GM23248 (cell line): Measurements from ENCODE around the gene RAD51B. TPM values are rescaled to one million over a fixed set of nuclear protein-coding genes. Genes with fewer than 3 reads are reported as not detected.

Source experiments
- DNase-seq: peaks from one replicate; pipeline ENCODE4 v3.0.0-alpha.2; 2015
- H2AFZ ChIP-seq: fragments of 200-600 bp; sonication (generic); 2 replicates; pipeline ENCODE4 v1.6.1; 2016; ENCODE audit warnings: antibody characterized with exemption
- H3F3A ChIP-seq: fragments of 200-600 bp; sonication (generic); 2 replicates; pipeline ENCODE4 v1.6.1; 2016; ENCODE audit warnings: mild to moderate bottlenecking, antibody characterized with exemption, mixed run types; ENCODE audit not compliant: insufficient read depth
- H3K27ac ChIP-seq: fragments of 200-600 bp; sonication (generic); 2 replicates; pipeline ENCODE4 v1.5.1; 2016; ENCODE audit warnings: mild to moderate bottlenecking
- H3K27me3 ChIP-seq: fragments of 200-600 bp; sonication (generic); replicated peaks from 2 replicates; pipeline ENCODE4 v1.6.1; 2016; ENCODE audit warnings: mild to moderate bottlenecking; ENCODE audit not compliant: insufficient read depth
- H3K36me3 ChIP-seq: fragments of 200-600 bp; sonication (generic); 2 replicates; pipeline ENCODE4 v1.6.1; 2016; ENCODE audit warnings: low read depth, mild to moderate bottlenecking
- H3K4me1 ChIP-seq: fragments of 200-600 bp; sonication (generic); 2 replicates; pipeline ENCODE4 v1.6.1; 2016; ENCODE audit warnings: mild to moderate bottlenecking; ENCODE audit not compliant: insufficient read depth
- H3K4me2 ChIP-seq: fragments of 200-600 bp; sonication (generic); one replicate; pipeline ENCODE4 v1.6.1; 2016; ENCODE audit warnings: mild to moderate bottlenecking; ENCODE audit not compliant: unreplicated experiment
- H3K4me3 ChIP-seq: fragments of 200-600 bp; sonication (generic); 2 replicates; pipeline ENCODE4 v1.5.1; 2016; ENCODE audit warnings: mild to moderate bottlenecking
- H3K79me2 ChIP-seq: fragments of 200-600 bp; sonication (generic); 2 replicates; pipeline ENCODE4 v1.6.1; 2016; ENCODE audit warnings: mild to moderate bottlenecking; ENCODE audit not compliant: insufficient read depth
- H3K9ac ChIP-seq: fragments of 200-600 bp; sonication (generic); 2 replicates; pipeline ENCODE4 v1.6.1; 2016; ENCODE audit warnings: mild to moderate bottlenecking
- H3K9me2 ChIP-seq: fragments of 200-600 bp; sonication (generic); 2 replicates; pipeline ENCODE4 v1.6.1; 2016; ENCODE audit warnings: mixed run types, mild to moderate bottlenecking, moderate library complexity; ENCODE audit not compliant: insufficient read depth
- H3K9me3 ChIP-seq: fragments of 200-600 bp; sonication (generic); one replicate; pipeline ENCODE4 v1.6.1; 2017; ENCODE audit warnings: low read depth
- H4K20me1 ChIP-seq: fragments of 200-600 bp; sonication (generic); 2 replicates; pipeline ENCODE4 v1.6.0; 2016; ENCODE audit not compliant: insufficient read depth
- EZH2 ChIP-seq: fragments of 200-600 bp; sonication (generic); IDR thresholded peaks from 2 replicates; pipeline ENCODE4 v1.6.1; 2018; ENCODE audit warnings: antibody characterized with exemption, mild to moderate bottlenecking; ENCODE audit not compliant: insufficient read depth, poor library complexity, severe bottlenecking
- EZH2phosphoT487 ChIP-seq: fragments of 200-600 bp; sonication (generic); IDR thresholded peaks from 2 replicates; pipeline ENCODE4 v1.6.1; 2018; ENCODE audit warnings: antibody characterized with exemption, moderate library complexity, mild to moderate bottlenecking, low read depth; ENCODE audit not compliant: insufficient read depth
- whole genome bisulfite sequencing, 2 experiments: methylation state at CpG; one replicate each; pipeline ENCODE4 v1.1.6; 2015 to 2017; ENCODE audit warnings: low lambda C conversion rate in 2 of 2, low coverage in 1 of 2; ENCODE audit errors: missing lambda C conversion rate in 2 of 2; 5-methylcytosine and 5-hydroxymethylcytosine counted together
- in situ Hi-C: fragments of 300-500 bp; cut with MboI; formaldehyde crosslinking; loops from 2 replicates; pipeline ENCODE4 v1.15.0; 2020
- polyA plus RNA-seq: library from polyadenylated mRNA; unstranded; fragments of >200 nt; fragmentation: Nextera tagmentation; extraction: Ambion mirVana; gene quantifications from 2 replicates; pipeline ENCODE4 v1.2.1, GENCODE V29; 2016
- total RNA-seq: library from RNA; depleted of rRNA; stranded (reverse); fragments of >200 nt; shearing (Covaris generic); gene quantifications from 2 replicates; pipeline ENCODE4 v1.2.3, GENCODE V29; 2014

Gene RAD51B
- total and polyA plus RNA-seq, 2 experiments from 2014 or later: 4.0 to 8.8 TPM

DNA sequence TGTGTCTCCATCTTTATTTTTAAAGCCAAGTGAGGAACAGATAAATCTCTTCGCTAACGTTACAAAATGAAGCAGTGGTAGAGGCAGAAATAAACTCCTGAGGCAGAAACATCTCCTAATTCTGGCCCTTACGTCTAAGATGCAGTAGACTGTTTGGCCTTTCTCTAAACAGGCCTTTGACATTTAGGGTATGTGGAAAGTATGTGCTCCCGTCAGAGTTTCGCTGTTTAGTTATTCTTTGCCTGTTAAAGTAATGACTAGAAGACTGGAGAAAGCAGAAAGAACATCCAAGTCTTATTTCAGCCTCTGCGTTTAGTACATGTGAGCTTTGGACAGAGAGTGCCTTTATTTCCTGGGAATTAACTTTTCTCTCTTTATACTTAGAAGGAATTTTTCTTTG, 216.6 kb downstream of the RAD51B start:
- Histone ChIP-seq H4K20me1 (no peaks in the 10 kb centered on the region), H3K4me3 (no peak overlapping the region), H3K9me3 (no peaks in the 10 kb centered on the region), H3K27me3 (no peaks in the 10 kb centered on the region), H3K4me2 (no peak overlapping the region), H3K36me3 (no peaks in the 10 kb centered on the region), H3F3A (no peaks in the 10 kb centered on the region), H3K4me1 (no peaks in the 10 kb centered on the region), H2AFZ (no peak overlapping the region), H3K79me2 (no peaks in the 10 kb centered on the region), H3K27ac (no peak overlapping the region), H3K9ac (no peak overlapping the region), H3K9me2 (no peaks in the 10 kb centered on the region)
- no peak for DNase-seq
- 92 to 96% methylated on average over 6 of the region's 6 CpGs for WGBS, 2 experiments
- TF ChIP-seq EZH2 (no peak), EZH2phosphoT487 (no peak)
- in situ Hi-C loops: no loop called here

DNA sequence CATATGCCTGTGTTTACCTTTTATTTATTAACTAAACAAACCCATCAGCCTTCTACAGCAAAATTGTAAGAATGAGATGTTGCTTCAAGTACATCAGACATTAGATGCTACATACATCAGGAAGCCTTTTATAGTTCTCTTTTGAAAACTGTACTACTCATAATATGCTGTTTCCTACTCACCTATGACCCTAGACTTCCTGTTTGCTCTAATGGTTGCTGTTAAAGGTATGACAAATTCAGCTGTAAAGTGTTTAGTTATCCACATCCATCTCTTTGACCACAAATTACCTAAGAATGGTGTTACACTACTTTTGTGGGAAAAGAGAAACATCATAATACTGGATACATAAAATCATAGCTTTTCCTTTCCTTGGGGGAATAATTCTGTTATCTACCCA, 220.0 kb downstream of the RAD51B start:
- in situ Hi-C loops: no loop called here
- no peak for DNase-seq
- no peak overlapping the region for H3K4me2 ChIP-seq

DNA sequence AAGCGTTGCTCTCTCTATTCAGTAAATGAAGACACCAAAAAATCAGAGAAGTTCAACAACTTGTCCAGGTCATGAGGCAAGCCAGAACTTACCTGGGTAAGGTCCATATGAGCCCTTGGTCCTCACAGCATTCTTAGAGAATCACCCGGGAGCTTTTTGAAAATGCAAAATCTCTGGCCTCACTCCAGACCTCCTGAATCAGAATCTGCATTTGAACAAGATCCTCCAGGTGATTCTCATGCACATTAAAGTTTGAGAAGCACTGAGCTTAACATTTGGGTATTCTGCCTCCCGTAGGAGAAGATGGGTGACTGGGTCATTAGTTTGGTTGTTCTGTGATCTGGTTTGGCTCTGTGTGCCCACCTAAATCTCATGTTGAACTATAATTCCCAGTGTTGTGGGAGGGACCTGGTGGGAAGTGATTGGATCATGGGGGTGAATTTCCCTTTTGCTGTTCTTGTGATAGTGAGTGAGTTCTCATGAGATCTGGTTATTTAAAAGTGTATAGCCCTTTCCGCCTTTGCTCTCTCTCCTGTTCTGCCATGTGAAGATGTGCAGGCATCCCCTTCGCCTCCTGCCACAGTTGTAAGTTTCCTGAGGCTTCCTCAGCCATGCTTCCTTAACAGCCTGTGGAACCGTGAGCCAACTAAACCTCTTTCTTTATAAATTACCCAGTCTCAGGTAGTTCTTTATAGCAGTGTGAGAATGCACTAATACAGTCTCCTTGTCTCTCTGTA, 221.2 kb downstream of the RAD51B start:
- Histone ChIP-seq H3F3A (no peaks in the 10 kb centered on the region), H3K4me3 (no peak overlapping the region), H3K9me3 (no peaks in the 10 kb centered on the region), H4K20me1 (no peaks in the 10 kb centered on the region), H2AFZ (no peak overlapping the region), H3K4me1 (no peaks in the 10 kb centered on the region), H3K9me2 (no peaks in the 10 kb centered on the region), H3K36me3 (no peaks in the 10 kb centered on the region), H3K9ac (no peak overlapping the region), H3K27me3 (no peaks in the 10 kb centered on the region), H3K27ac (no peak overlapping the region), H3K79me2 (no peaks in the 10 kb centered on the region), H3K4me2 (no peak overlapping the region)
- 94 to 95% methylated on average over 6 of the region's 6 CpGs for WGBS, 2 experiments
- in situ Hi-C loops: no loop called here
- DNase-seq: no peak
- no peak for TF ChIP-seq EZH2phosphoT487
- TF ChIP-seq EZH2: no peak

More for the DNA sequence above, 220.0 kb downstream of the RAD51B start:
- H3K9ac ChIP-seq: no peak overlapping the region
- no peaks in the 10 kb centered on the region for H3F3A ChIP-seq
- no peaks in the 10 kb centered on the region for H3K79me2 ChIP-seq
- no peaks in the 10 kb centered on the region for H3K4me1 ChIP-seq
- no peaks in the 10 kb centered on the region for H3K36me3 ChIP-seq
- H2AFZ ChIP-seq: no peak overlapping the region
- no peak overlapping the region for H3K27ac ChIP-seq
- H3K4me3 ChIP-seq: no peak overlapping the region
- H3K9me2 ChIP-seq: no peaks in the 10 kb centered on the region
- no peaks in the 10 kb centered on the region for H4K20me1 ChIP-seq
- no peak for TF ChIP-seq EZH2phosphoT487
- TF ChIP-seq EZH2: no peak
- H3K27me3 ChIP-seq: no peaks in the 10 kb centered on the region
- H3K9me3 ChIP-seq: no peaks in the 10 kb centered on the region

DNA sequence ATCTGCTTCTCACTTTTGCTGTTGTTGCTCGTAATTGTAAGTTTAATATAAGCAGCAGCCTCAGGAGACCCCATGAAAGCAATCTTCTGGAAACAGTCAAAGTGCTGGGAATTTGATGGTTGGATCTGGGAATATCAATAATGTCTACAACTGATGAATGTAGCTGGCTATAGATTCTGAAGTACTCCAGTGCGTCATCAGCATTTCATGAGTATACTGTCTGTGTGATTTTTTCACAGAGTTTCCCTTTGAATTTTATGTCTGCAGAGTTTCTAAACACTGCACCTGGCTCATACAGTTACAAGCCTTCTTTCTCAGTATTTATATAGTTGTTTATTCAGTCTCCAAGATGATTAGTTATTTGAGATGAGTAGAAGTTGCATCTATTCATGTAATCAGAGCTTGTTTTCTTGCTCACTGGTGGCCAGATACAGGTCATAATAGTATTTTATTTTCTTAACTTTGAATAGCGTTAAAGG, 222.3 kb downstream of the RAD51B start:
- no peak for TF ChIP-seq EZH2
- TF ChIP-seq EZH2phosphoT487: no peak
- WGBS, 2 experiments: 79 to 81% methylated on average over 3 of the region's 3 CpGs
- no peak overlapping the region for H3K27ac ChIP-seq

More for the DNA sequence above, 222.3 kb downstream of the RAD51B start:
- Histone ChIP-seq H3K4me1 (no peaks in the 10 kb centered on the region), H3K9ac (no peak overlapping the region), H4K20me1 (no peaks in the 10 kb centered on the region), H3K4me3 (no peak overlapping the region), H3K9me3 (no peaks in the 10 kb centered on the region), H3F3A (no peaks in the 10 kb centered on the region), H3K9me2 (no peaks in the 10 kb centered on the region), H3K79me2 (no peaks in the 10 kb centered on the region), H3K36me3 (no peaks in the 10 kb centered on the region), H3K27me3 (no peaks in the 10 kb centered on the region), H2AFZ (no peak overlapping the region), H3K4me2 (no peak overlapping the region)
- DNase-seq: no peak
- in situ Hi-C loops: no loop called here
